K562 (cell line): Measurements from ENCODE around the gene ZDHHC11.

Experiments
- MAX ChIP-seq: sonication (generic); formaldehyde crosslinking; IDR thresholded peaks from 2 replicates; pipeline ENCODE4 v1.9.0; 2022; ENCODE audit warnings: mild to moderate bottlenecking, missing genetic modification reagents
- ZNF395 ChIP-seq: fragments of 200-800 bp; sonication (Bioruptor generic); IDR thresholded peaks from 2 replicates; pipeline ENCODE4 v1.6.1; 2017; ENCODE audit warnings: missing genetic modification characterization, missing compliant biosample characterization
- ZSCAN29 ChIP-seq: fragments of 450-650 bp; IDR thresholded peaks from 2 replicates; pipeline ENCODE4 v1.6.1; 2017

GRCh38 chr5:891837-892393 lies 41.1 kb upstream of the ZDHHC11 start:
- TF ChIP-seq ZNF395 (CRISPR knock-in tag) (0 out of 2 replicates have a peak, but pooled peaks have one; percentile 3), MAX (CRISPR knock-in tag) (no peak), ZSCAN29 (no peak)
